Spleen (tissue), 11 donors: Measurements from ENCODE around the gene TMEM229B. TPM values are rescaled to one million over a fixed set of nuclear protein-coding genes. Genes with fewer than 3 reads are reported as not detected.

Experiments used
- DNase-seq: peaks from one replicate; pipeline ENCODE4 v3.0.0-alpha.2; 2020
- H3K27ac ChIP-seq, 8 donors: fragments of 200-600 bp; sonication (generic) in 7 of 8; 1 replicate in 4 of 8; 2 replicates in 4 of 8; pipeline versions ENCODE4 v1.5.0 to v1.8.0; 2016 to 2021; ENCODE audit warnings: inconsistent platforms in 4 of 8, mild to moderate bottlenecking in 4 of 8, moderate library complexity in 1 of 8
- H3K27me3 ChIP-seq, 7 donors: fragments of 200-600 bp; sonication (generic) in 6 of 7; replicated peaks in 1 of 7; 1 replicate in 4 of 7; 2 replicates in 3 of 7; pipeline versions ENCODE4 v1.5.0 to v1.8.0; 2016 to 2021; ENCODE audit warnings: inconsistent platforms in 3 of 7, mild to moderate bottlenecking in 1 of 7
- H3K36me3 ChIP-seq, 6 donors: fragments of 200-600 bp; sonication (generic) in 5 of 6; 1 replicate in 4 of 6; 2 replicates in 2 of 6; pipeline versions ENCODE4 v1.5.0 to v1.8.0; 2016 to 2021; ENCODE audit warnings: inconsistent platforms in 2 of 6
- H3K4me1 ChIP-seq, 6 donors: fragments of 200-600 bp; sonication (generic) in 5 of 6; 1 replicate in 3 of 6; 2 replicates in 3 of 6; pipeline versions ENCODE4 v1.5.0 to v1.8.0; 2016 to 2021; ENCODE audit warnings: inconsistent platforms in 3 of 6
- H3K4me3 ChIP-seq, 8 donors: fragments of 200-600 bp; sonication (generic) in 7 of 8; 1 replicate in 4 of 8; 2 replicates in 4 of 8; pipeline versions ENCODE4 v1.5.0 to v1.8.0; 2016 to 2021; ENCODE audit warnings: inconsistent platforms in 4 of 8, mild to moderate bottlenecking in 4 of 8, moderate library complexity in 2 of 8
- H3K9me3 ChIP-seq, 8 donors: fragments of 200-600 bp; sonication (generic) in 7 of 8; 1 replicate in 4 of 8; 2 replicates in 4 of 8; pipeline versions ENCODE4 v1.5.0 to v1.8.0; 2016 to 2021; ENCODE audit warnings: inconsistent platforms in 4 of 8
- CTCF ChIP-seq, 11 experiments: fragments of 200-600 bp in 7 of 11; fragments of 450-650 bp in 4 of 11; sonication (generic) in 4 of 11; IDR thresholded peaks in 8 of 11; conservative IDR thresholded peaks in 3 of 11; 1 replicate in 7 of 11; 2 replicates in 4 of 11; pipeline versions ENCODE4 v1.4.0 to v1.8.0; 2016 to 2021; ENCODE audit warnings: antibody characterized with exemption in 11 of 11, inconsistent platforms in 4 of 11, mild to moderate bottlenecking in 1 of 11
- POLR2A ChIP-seq, 3 donors: fragments of 450-650 bp; IDR thresholded peaks; one replicate each; pipeline ENCODE4 v1.5.1; 2017; ENCODE audit warnings: antibody characterized with exemption in 3 of 3, mild to moderate bottlenecking in 1 of 3
- POLR2AphosphoS5 ChIP-seq, 3 donors: sonication (generic); formaldehyde crosslinking; IDR thresholded peaks; one replicate each; pipeline ENCODE4 v1.5.1; 2017; ENCODE audit warnings: antibody characterized with exemption in 3 of 3
- WGBS, 5 donors: extraction: QIAGEN DNeasy Blood & Tissue Kit in 3 of 5; methylation state at CpG; one replicate each; pipeline versions ENCODE4 v1.1.5 to v1.1.7; 2013 to 2018; 5-methylcytosine and 5-hydroxymethylcytosine counted together
- intact Hi-C: fragments of 100-400 bp; cut with DNase I; formaldehyde crosslinking; loops from one replicate; pipeline ENCODE4 v1.15.0; 2023; ENCODE audit warnings: low total_unique reads
- polyA plus RNA-seq, 3 donors: library from polyadenylated mRNA; stranded (reverse); fragments of 200-250 nt; gene quantifications; one replicate each; pipeline ENCODE4 v1.2.1, GENCODE V29; 2013
- total RNA-seq, 7 donors: library from RNA; depleted of rRNA in 3 of 7; stranded (reverse); fragments of >200 nt in 3 of 7; fragmentation: NEBNext Ultra II Directional in 4 of 7; extraction: Animal tissue kit (Norgen Biotek cat#: 25700) in 4 of 7; gene quantifications; one replicate each; pipeline versions ENCODE4 v1.1.0 to v1.2.1, GENCODE V29; 2016 to 2021
- donor health status: healthy with polysubstance abuse.
- donor health status: DM: no; HTN: no; CAD: no; lungs with moderate emphysema.
- donor health status: DM: no; HTN: no; CAD: no.
- donor health status: Bipolar disorder and iron deficiency.
- donor health status: healthy.
- donor health status: DM: no; HTN: no; CAD: no.
- donor health status: DM: yes; HTN: yes; CAD: no.

The TMEM229B gene
- total and polyA plus RNA-seq, 10 donors = 3.0 to 36.0 (median 25.2) TPM

- peaks cover 0 to 4% (median 0%) of the 10 kb centered on the region in 7 donors for H3K27me3 ChIP-seq
- 47 to 70% (median 65%) methylated on average over 12 of the region's 12 CpGs for WGBS, 5 donors
- no peaks in the 10 kb centered on the region for H3K9me3 ChIP-seq
- TF ChIP-seq CTCF (IDR thresholded peaks at IDR 0.05 in 8 of 11, conservative IDR thresholded peaks at IDR 0.05 in 3 of 11) (no peak), POLR2A (IDR thresholded peaks at IDR 0.05) (no peak), POLR2AphosphoS5 (IDR thresholded peaks at IDR 0.05) (no peak)
- H3K27ac ChIP-seq = peak overlapping the region in 1 of 8 donors; percentile 93
- intact Hi-C loops = no loop called here
- H3K36me3 ChIP-seq = no peaks in the 10 kb centered on the region
- H3K4me1 ChIP-seq = peaks cover 8 to 52% (median 44%) of the 10 kb centered on the region in 6 donors
- no peak overlapping the region for H3K4me3 ChIP-seq
- no peak for DNase-seq
Measured at GRCh38 chr14:67517083-67517482, 28.6 kb upstream of the TMEM229B start.

GRCh38 chr14:67516676-67517075, 28.2 kb upstream of the TMEM229B start:
- peaks cover 8 to 56% (median 45%) of the 10 kb centered on the region in 6 donors for H3K4me1 ChIP-seq
- H3K27ac ChIP-seq = peak overlapping the region in 3 of 8 donors; percentile 89 to 93 (median 91)
- intact Hi-C loops = no loop called here
- TF ChIP-seq POLR2AphosphoS5 (IDR thresholded peaks at IDR 0.05) (no peak), POLR2A (IDR thresholded peaks at IDR 0.05) (no peak), CTCF (IDR thresholded peaks at IDR 0.05 in 8 of 11, conservative IDR thresholded peaks at IDR 0.05 in 3 of 11) (no peak)
- no peak for DNase-seq
- peaks cover 0 to 4% (median 0%) of the 10 kb centered on the region in 7 donors for H3K27me3 ChIP-seq
- H3K36me3 ChIP-seq = no peaks in the 10 kb centered on the region
- WGBS, 5 donors = 13 to 30% (median 20%) methylated on average over 2 of the region's 2 CpGs
- H3K9me3 ChIP-seq = no peaks in the 10 kb centered on the region
- H3K4me3 ChIP-seq = no peak overlapping the region

- no peaks in the 10 kb centered on the region for H3K9me3 ChIP-seq
- intact Hi-C loops = no loop called here
- 6 to 14% (median 9%) methylated on average over 14 to 45 of the region's 45 CpGs for WGBS, 5 donors
- no peak for TF ChIP-seq CTCF (IDR thresholded peaks at IDR 0.05 in 8 of 11, conservative IDR thresholded peaks at IDR 0.05 in 3 of 11)
- TF ChIP-seq POLR2A (IDR thresholded peaks at IDR 0.05) = no peak
- no peak for TF ChIP-seq POLR2AphosphoS5 (IDR thresholded peaks at IDR 0.05)
- DNase-seq = peak; percentile 88
- peak overlapping the region in 7 of 8 donors; percentile 63 to 93 (median 89) for H3K27ac ChIP-seq
- peaks cover 0 to 4% (median 0%) of the 10 kb centered on the region in 7 donors for H3K27me3 ChIP-seq
- peak overlapping the region; percentile 58 to 98 (median 94) for H3K4me3 ChIP-seq
- H3K4me1 ChIP-seq = peaks cover 8 to 63% (median 46%) of the 10 kb centered on the region in 6 donors
- no peaks in the 10 kb centered on the region for H3K36me3 ChIP-seq
Measured at GRCh38 chr14:67515386-67516079, 27.0 kb upstream of the TMEM229B start.

GRCh38 chr14:67514650-67515385, 26.3 kb upstream of the TMEM229B start:
- H3K9me3 ChIP-seq = no peaks in the 10 kb centered on the region
- DNase-seq = peak; percentile 89
- H3K36me3 ChIP-seq = no peaks in the 10 kb centered on the region
- peak overlapping the region; percentile 63 to 93 (median 86) for H3K27ac ChIP-seq
- intact Hi-C loops = no loop called here
- TF ChIP-seq CTCF (IDR thresholded peaks at IDR 0.05 in 8 of 11, conservative IDR thresholded peaks at IDR 0.05 in 3 of 11) (no peak), POLR2AphosphoS5 (IDR thresholded peaks at IDR 0.05) (peak in 2 of 3 donors; percentile 61 to 64)
- WGBS, 5 donors = 1% methylated on average over 36 to 75 of the region's 75 CpGs
- H3K4me1 ChIP-seq = peaks cover 8 to 70% (median 52%) of the 10 kb centered on the region in 6 donors
- H3K27me3 ChIP-seq = peaks cover 0 to 4% (median 0%) of the 10 kb centered on the region in 7 donors
- peak overlapping the region; percentile 58 to 98 (median 94) for H3K4me3 ChIP-seq
